NCI-H2196 treated with DMSO at 0.1 percent for 48 hours (cell line): ENCODE results near the gene CDH19.

ENCODE experiments used
- DNase-seq: peaks from one replicate; lab custom pipeline; 2025; ENCODE audit not compliant: unreplicated experiment; lab: John Stamatoyannopoulos, UW

Gene CDH19

GRCh38 chr18:66603941-66604627 is at the start of gene CDH19:
Gene CDH19 (minus strand): TSS chr18:66604090. CDS start chr18:66572204, 31,886 bp downstream.
- DNase-seq = no peak

- DNase-seq = no peak
Measured at GRCh38 chr18:66647671-66648070, 43.8 kb upstream of the CDH19 start.

DNA sequence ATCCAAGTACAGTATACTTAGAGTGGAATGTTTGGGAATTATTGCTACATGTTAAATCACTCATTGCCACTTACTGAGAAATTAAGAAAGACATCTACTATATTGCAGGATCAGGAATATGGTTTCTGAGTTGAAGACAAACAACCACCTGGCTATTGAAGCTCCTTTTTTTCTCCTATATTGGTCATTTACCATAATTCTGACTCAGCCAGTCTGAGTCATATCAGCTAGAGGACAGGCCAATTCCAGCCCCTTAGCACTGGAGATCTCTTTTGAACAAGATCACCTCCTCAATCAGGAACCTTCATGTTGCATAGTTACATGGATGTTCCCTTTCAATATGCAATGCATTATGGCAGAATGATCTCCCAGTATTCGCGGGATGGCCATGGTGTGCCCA is 42.7 kb upstream of the CDH19 start:
- DNase-seq = no peak

- no peak for DNase-seq
Measured at GRCh38 chr18:66645983-66646382, 42.1 kb upstream of the CDH19 start.

DNA sequence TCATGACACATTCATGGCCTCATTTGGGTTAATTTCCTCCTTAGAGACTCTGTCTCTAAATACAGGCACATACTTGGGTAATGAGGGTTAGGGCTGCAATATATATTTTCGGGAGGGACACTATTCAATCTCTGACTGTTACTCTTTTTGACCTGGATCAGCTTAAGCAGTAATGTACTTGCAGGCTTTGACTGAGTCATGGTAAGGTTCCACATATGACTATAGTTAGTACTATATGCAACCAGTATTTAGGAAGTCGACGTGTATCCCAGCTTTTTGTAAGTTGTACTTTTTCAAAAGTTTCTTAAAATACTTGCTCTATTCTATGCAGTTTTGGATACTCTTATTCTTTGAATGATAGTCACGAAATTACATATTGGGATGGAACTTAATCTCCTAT is 37.2 kb upstream of the CDH19 start:
- no peak for DNase-seq

DNA sequence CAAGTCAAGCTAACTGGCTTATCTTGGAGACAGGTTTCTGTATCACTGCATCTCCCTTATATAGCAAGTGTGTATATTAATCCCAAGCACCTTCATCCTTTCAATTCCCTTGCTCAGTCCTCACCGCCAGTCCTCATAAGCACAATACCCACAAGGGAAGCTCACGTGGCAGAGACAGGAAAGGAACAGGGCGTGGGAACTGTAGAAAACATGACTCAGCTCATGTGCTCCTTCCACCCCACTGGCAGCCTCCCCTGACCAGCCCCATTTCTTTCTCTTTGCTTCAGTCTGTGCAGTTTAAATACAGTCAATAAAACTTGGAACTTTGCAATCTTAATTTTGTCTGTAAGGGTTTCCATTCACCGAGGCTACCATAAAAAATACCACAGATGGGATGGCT is 36.5 kb upstream of the CDH19 start:
- no peak for DNase-seq

DNA sequence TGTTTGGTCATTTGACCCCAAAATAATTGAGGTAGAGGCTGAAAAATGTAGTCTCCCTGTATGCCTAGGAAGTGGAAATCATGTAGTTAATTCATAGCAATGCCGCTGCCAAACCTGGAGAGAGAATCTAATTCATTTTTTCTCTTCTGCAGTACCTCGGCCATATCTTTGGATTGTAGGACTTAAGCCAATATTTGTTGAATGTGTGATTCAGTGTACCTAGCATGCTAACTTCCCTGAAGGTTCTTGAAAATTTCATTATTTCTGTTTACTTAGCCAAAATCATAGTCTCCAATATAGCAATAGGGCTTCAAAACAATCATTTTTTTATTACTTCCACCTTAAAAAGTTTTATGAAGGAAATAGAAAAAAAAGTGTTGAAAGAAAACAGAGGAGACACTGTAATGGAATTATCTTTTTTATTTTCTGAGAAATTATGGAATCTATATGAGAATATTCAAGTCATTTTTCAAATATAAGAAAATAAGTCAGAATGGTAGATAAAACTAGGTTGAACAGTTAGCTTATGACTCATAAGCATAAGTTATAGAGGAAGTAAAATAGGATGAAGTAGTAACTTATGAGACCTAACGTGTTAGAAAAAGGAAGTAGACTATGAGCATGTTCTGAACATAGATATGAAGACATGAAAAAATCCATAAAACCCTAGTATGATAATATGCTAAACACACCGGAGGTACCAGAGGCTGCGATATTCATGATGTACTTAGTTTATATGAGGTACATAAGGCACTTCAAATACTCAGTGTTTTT is 35.2 kb upstream of the CDH19 start:
- DNase-seq = no peak

DNA sequence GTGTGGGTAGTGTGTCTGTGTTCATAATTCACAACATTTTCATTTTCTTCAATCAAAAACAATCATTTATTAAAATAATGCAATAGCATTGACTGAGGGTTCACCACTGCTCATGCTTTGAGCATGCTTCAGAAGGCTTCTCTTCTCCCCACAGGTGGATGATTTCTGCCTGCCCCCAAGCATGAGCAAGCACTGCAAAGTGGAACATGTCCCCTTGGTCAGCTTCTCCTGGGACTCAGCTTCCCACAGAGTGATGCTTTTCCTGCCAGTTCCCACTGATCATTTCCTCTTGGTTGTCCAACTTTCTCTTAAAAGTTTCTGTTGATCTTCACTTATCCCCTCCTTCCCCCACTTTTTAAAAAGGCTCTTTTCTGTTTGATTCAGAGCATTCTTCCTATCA is 31.5 kb upstream of the CDH19 start:
- no peak for DNase-seq

DNA sequence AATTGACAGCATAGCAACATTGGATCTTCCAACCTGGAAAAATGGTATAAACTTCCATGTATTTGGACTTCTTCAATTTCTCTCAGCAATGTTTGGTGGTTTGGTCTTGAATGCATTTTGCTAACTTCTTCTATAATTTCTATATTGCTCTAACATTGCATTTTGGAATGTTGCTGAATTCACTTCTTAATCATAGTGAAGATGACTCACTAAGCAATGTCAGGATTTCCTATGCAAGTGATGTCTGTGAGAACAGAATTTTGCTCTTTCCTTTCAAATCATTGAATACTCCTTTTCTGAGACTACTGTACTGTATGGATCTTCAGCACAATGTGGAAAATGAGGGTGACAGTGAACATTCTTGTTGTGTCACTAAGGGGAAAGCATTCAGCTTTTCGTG is 28.9 kb upstream of the CDH19 start:
- DNase-seq = no peak

DNA sequence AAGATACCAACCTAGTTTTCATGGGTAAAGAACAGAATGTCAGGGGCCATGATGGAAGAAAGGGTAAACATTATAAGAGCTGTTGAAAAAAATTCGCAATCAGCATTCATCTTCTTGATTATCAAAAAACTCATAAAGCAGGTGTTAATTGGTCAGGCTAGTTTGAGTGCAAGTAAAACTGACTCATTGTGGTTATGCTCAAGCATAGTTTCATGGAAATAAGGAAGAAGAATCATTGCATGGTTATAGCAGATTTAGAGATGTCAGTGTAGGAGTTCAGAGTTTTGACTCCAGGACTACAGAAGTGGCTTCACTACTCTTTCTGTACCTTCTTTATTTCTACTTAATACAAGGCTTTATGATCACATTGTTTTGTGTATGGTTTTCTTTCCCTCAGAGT is 26.9 kb upstream of the CDH19 start:
- DNase-seq = no peak

- DNase-seq = no peak
Measured at GRCh38 chr18:66623821-66624220, 19.9 kb upstream of the CDH19 start.

- DNase-seq = no peak
Measured at GRCh38 chr18:66621816-66622576, 18.1 kb upstream of the CDH19 start.

- DNase-seq = no peak
Measured at GRCh38 chr18:66616523-66616983, 12.7 kb upstream of the CDH19 start.

DNA sequence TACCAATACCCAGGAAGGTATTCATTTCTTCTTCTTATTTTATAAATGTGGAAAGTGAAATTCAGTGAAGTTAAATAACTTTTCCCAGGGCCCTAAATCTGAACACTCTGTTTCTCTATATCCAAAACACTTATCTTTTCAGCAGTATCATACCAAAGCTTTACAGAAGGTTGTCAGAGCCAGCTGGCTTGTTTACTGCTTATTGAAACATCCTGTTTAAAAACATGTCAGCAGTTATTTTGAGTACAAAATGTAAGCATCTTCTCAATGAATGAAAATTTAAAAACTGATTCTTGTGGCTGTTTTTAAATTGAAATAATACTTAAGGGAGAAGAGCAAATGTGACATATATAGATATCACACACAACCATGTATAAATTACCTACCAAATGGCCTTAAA is 11.3 kb upstream of the CDH19 start:
- DNase-seq = no peak

DNA sequence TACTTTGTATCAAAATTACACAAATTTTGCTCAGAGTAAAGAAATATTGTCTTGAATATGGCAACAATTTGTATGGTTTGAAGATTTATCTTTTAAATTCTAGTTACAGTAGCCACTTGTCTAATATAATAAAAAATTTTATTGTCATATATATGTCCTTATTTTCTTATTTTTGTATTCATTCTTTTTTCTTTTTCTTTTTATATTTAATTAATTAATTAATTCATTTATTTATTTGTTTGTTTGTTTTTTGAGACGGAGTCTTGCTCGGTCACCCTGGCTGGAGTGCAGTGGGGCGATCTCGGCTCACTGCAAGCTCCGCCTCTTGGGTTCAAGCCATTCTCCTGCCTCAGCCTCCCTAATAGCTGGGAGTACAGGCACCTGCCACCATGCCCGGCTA is 3.7 kb upstream of the CDH19 start:
- no peak for DNase-seq

DNA sequence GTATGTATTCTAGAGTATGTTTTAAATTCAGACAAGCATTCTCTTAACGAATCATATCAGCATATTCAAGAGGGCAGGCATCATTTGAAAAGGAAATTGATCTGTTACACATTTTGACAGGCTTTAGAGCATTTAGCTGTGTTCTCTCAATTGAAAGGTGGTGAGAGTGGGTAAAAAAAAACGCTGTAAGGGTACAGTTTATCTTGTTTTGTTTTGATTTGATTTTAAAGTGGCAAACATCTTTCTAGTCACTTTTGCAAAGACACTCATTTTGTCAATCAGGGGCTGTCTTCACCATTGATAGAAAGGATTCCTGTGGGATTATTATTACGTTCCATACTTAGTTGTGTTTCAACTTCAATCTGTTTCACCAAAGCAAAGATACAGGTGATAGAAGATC is 2.2 kb downstream of the CDH19 start:
- DNase-seq = no peak

DNA sequence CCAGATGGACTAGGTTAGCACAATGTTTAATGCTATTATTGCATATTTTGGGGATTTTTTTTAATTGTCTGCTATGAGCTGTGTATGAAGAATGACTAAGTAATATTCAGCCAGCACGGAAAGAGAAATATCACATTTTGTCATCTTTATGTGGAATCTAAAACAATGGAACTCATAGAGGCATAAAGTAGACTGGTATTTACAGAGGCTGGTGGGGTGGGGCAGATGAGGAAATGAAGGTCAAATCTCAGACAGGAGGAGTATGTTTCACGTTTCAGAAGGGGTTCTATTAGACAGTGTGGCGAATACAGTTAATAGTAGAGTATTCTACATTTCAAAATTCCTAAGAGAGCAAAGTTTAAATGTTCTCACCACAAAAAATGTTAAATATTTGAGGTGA is 4.7 kb downstream of the CDH19 start:
- DNase-seq = no peak

- no peak for DNase-seq
Measured at GRCh38 chr18:66587430-66587829, 16.5 kb downstream of the CDH19 start.

DNA sequence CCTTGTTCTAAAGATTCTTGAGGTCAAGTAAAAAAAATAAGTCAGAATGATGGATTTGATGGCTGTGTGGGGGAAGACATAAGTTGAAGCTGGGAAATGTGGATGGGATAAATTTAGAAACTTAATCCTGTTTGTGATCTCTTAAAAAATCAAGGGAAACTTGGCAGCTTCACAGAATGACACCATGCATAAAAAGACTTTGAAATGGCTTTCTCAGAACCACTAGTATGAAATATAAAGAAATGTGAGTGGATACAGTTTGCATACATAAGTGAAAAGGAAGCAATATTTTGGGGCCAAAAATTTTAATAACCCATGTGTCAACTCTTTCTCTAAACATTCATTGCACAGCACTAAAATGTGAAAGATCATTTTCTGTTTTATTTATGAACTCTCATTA is 21.7 kb downstream of the CDH19 start:
- no peak for DNase-seq

DNA sequence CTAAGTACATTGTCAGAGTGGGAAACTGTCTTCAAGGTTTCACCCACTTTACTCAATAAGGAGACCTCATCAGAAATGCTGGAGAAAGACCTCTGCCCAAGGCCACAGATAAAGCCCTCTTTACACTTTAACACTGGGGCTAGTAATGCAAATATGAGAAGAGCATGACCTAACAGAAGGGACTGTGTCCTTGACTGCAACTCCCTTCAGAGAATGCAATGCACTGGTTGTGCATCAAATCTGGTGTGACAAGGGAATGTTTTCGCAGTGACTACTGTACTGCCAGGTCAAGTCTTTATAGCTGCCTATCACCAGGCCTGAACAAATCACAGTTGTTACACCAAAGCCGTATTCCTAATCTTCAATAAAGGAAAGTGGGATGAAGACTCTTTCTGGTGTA is 28.6 kb downstream of the CDH19 start:
- DNase-seq = no peak

- DNase-seq = no peak
Measured at GRCh38 chr18:66571845-66572244, 32.0 kb downstream of the CDH19 start.

DNA sequence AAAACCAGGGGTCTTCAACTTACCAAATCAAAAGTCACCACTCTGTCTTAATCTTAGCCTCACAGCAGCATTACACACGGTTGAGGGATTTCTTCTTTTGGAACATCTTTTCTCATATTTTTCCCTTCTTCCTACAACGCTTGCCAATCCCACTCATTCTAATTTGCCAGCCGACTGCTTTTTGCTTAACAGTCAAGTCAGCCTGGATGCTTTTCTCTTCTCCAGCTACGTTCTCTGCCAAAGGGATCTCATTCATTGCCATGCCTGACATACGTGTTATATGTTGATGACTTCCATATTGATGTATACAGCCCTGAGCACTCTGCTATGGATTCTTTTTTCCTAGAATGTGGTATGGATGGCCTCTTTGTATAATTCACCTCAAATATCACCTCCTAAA is 37.3 kb downstream of the CDH19 start:
- DNase-seq = no peak
